Smooth muscle cell of trachea (primary cell): ENCODE measurements around the gene ADIG. TPM values are rescaled to one million over a fixed set of nuclear protein-coding genes. Genes with fewer than 3 reads are reported as not detected.

ENCODE experiments used
- total RNA-seq: library from RNA; depleted of rRNA; stranded (reverse); fragments of >200 nt; gene quantifications from 2 replicates; pipeline ENCODE4 v1.2.1, GENCODE V29; 2014

ADIG gene
- not detected in 2 replicates for total RNA-seq

DNA sequence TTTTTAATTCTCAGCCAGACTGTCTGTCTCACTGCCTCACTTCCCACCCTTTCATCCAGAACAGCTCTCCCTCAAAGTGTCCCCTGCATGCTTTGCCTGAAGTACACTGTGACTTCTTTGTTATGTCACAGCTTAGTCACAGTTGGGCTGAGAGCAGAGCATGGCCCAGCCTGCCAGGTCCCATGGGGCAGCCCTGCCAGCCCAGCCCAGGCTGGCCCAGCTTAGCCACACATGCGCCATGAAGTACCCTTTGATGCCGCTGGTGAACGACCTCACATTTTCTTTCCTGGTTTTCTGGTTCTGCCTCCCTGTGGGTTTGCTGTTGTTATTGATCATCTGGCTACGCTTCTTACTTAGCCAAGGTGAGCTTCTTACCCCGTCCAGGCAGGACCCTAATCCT is at the start of gene ADIG:
Gene ADIG (plus strand): TSS at position 185 of the 400 bp plus-strand sequence. CDS start 54 bp downstream, at position 239.

DNA sequence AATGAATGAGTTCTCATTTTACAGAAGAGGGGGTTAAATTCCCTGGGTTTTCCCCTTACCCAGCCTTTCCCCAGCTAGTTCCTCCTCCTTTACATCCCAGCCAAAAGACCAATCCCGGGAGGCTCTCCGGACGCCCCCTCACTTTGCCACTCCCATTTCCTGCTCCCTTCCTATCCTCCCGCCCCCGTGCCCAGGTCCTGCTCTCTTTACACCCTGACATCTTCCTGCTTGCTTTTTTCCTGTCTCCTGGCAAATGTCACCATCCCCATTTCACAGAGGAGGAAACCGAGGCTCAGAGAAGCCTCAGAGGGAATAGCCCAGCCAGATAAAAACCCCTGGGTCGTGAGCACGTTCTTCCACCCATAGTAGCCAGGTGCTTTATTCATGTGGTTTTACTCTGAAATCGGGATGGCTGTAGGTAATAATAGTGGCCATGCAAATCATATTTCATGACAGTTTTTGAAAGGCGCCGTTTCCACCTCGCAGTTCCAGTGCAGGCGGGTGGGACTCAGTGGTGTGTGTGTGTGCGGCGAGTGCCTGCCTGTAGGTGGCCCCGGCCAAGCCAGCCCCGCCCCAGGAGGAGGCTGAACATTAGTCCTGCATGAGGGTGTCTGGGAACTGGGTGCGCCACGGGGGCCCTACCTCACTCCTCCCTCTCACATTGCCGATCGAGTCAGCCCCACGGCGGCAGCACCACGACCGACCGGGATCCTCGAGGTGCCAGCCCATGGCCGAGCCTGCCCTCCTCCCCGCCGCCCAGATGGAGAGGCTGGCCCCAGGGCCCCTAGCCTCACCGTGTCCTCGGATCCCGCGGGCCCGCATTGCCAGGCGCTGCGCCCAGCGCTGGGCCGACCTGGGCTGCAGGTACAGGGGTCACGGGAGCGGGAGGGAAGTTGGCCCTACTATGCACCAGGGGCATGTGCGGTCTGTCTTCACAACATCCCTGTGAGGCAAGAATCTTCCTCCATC is 20.5 kb downstream of the ADIG start, which contains the start of gene ARHGAP40:
Gene ARHGAP40 (plus strand): TSS at position 594 of the 969 bp plus-strand sequence.

Other genes with a start within 250 kb of the ADIG start
- gene LBP, start 234.7 kb upstream of the ADIG start, total RNA-seq, result not detected in 2 replicates
- gene SNHG17, start 145.9 kb upstream of the ADIG start, total RNA-seq, result 4.5 and 6.5 TPM in 2 replicates
- gene RALGAPB, start 108.4 kb upstream of the ADIG start, total RNA-seq, result 32.7 and 37.1 TPM in 2 replicates
- gene ARHGAP40, start 20.6 kb downstream of the ADIG start, total RNA-seq, result not detected in 2 replicates
- not detected in 2 replicates for gene SLC32A1, start 143.3 kb downstream of the ADIG start, total RNA-seq
- gene ACTR5, start 167.3 kb downstream of the ADIG start, total RNA-seq, result 5.6 and 7.3 TPM in 2 replicates
- gene PPP1R16B, start 224.5 kb downstream of the ADIG start, total RNA-seq, result under 0.01 and 0.15 TPM in 2 replicates